ENCODE measurements around the gene NEUROD2.
A peak's percentile ranks its signal among the peaks of the same experiment; 100 is the strongest.

The NEUROD2 gene

GRCh38 chr17:39606434-39607056, 1.2 kb downstream of the NEUROD2 start (continued):
- TF ChIP-seq PRDM2 (tag by site-specific recombination; IDR thresholded peaks at IDR 0.05; ENCODE audit: borderline replicate concordance) (no peak), ZSCAN18 (tag by site-specific recombination; IDR thresholded peaks at IDR 0.05) (no peak), ZNF394 (tag by site-specific recombination; IDR thresholded peaks at IDR 0.05; ENCODE audit: borderline replicate concordance) (no peak), ZNF768 (tag by site-specific recombination; IDR thresholded peaks at IDR 0.05) (no peak), ZNF791 (tag by site-specific recombination; IDR thresholded peaks at IDR 0.05) (no peak), ZBTB8A (tag by site-specific recombination; IDR thresholded peaks at IDR 0.05) (peak; percentile 87), TCF7L2 (IDR thresholded peaks at IDR 0.05; ENCODE audit: borderline replicate concordance, low read depth, low read length) (no peak), ZNF175 (tag by site-specific recombination; IDR thresholded peaks at IDR 0.05) (no peak), HOXC10 (CRISPR knock-in tag; IDR thresholded peaks at IDR 0.05) (no peak), ZNF354C (tag by site-specific recombination; IDR thresholded peaks at IDR 0.05; ENCODE audit: borderline replicate concordance, low read depth) (no peak), ZNF24 (tag by site-specific recombination; IDR thresholded peaks at IDR 0.05) (no peak), ZNF623 (tag by site-specific recombination; IDR thresholded peaks at IDR 0.05) (no peak), OVOL3 (tag by site-specific recombination; IDR thresholded peaks at IDR 0.05) (no peak), ZNF514 (tag by site-specific recombination; IDR thresholded peaks at IDR 0.05) (no peak), HOXD13 (CRISPR knock-in tag; IDR thresholded peaks at IDR 0.05; ENCODE audit: borderline replicate concordance) (no peak), ZNF140 (tag by site-specific recombination; IDR thresholded peaks at IDR 0.05) (no peak), ZFP69B (tag by site-specific recombination; IDR thresholded peaks at IDR 0.05) (no peak), ZNF423 (tag by site-specific recombination; IDR thresholded peaks at IDR 0.05) (no peak), FEZF1 (tag by site-specific recombination; IDR thresholded peaks at IDR 0.05) (no peak), ZNF792 (tag by site-specific recombination; IDR thresholded peaks at IDR 0.05) (no peak), ZFP3 (tag by site-specific recombination; IDR thresholded peaks at IDR 0.05; ENCODE audit: low read depth) (no peak), ZBTB7A (tag by site-specific recombination; IDR thresholded peaks at IDR 0.05; ENCODE audit: low read depth) (no peak; the same call in 1 of the 2 replicates), MEIS1 (CRISPR knock-in tag; IDR thresholded peaks at IDR 0.05; ENCODE audit: borderline replicate concordance) (no peak), ZNF558 (tag by site-specific recombination; IDR thresholded peaks at IDR 0.05) (no peak)
- TF ChIP-seq, protein P1, sequence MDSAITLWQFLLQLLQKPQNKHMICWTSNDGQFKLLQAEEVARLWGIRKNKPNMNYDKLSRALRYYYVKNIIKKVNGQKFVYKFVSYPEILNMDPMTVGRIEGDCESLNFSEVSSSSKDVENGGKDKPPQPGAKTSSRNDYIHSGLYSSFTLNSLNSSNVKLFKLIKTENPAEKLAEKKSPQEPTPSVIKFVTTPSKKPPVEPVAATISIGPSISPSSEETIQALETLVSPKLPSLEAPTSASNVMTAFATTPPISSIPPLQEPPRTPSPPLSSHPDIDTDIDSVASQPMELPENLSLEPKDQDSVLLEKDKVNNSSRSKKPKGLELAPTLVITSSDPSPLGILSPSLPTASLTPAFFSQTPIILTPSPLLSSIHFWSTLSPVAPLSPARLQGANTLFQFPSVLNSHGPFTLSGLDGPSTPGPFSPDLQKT (IDR thresholded peaks at IDR 0.05; ENCODE audit: borderline replicate concordance, low read depth, low read length), result no peak
- TF ChIP-seq, protein P2, sequence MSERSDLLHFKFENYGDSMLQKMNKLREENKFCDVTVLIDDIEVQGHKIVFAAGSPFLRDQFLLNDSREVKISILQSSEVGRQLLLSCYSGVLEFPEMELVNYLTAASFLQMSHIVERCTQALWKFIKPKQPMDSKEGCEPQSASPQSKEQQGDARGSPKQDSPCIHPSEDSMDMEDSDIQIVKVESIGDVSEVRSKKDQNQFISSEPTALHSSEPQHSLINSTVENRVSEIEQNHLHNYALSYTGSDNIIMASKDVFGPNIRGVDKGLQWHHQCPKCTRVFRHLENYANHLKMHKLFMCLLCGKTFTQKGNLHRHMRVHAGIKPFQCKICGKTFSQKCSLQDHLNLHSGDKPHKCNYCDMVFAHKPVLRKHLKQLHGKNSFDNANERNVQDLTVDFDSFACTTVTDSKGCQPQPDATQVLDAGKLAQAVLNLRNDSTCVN (tag by site-specific recombination; optimal IDR thresholded peaks at IDR 0.05), result peak; percentile 73
- TF ChIP-seq, protein P3, sequence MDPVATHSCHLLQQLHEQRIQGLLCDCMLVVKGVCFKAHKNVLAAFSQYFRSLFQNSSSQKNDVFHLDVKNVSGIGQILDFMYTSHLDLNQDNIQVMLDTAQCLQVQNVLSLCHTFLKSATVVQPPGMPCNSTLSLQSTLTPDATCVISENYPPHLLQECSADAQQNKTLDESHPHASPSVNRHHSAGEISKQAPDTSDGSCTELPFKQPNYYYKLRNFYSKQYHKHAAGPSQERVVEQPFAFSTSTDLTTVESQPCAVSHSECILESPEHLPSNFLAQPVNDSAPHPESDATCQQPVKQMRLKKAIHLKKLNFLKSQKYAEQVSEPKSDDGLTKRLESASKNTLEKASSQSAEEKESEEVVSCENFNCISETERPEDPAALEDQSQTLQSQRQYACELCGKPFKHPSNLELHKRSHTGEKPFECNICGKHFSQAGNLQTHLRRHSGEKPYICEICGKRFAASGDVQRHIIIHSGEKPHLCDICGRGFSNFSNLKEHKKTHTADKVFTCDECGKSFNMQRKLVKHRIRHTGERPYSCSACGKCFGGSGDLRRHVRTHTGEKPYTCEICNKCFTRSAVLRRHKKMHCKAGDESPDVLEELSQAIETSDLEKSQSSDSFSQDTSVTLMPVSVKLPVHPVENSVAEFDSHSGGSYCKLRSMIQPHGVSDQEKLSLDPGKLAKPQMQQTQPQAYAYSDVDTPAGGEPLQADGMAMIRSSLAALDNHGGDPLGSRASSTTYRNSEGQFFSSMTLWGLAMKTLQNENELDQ (tag by site-specific recombination; IDR thresholded peaks at IDR 0.05; ENCODE audit: low read depth), result no peak
- TF ChIP-seq, protein P4, sequence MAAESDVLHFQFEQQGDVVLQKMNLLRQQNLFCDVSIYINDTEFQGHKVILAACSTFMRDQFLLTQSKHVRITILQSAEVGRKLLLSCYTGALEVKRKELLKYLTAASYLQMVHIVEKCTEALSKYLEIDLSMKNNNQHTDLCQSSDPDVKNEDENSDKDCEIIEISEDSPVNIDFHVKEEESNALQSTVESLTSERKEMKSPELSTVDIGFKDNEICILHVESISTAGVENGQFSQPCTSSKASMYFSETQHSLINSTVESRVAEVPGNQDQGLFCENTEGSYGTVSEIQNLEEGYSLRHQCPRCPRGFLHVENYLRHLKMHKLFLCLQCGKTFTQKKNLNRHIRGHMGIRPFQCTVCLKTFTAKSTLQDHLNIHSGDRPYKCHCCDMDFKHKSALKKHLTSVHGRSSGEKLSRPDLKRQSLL (tag by site-specific recombination; IDR thresholded peaks at IDR 0.05), result no peak

Data from HEK293 (cell line).